Breast epithelium (tissue), 4 donors: ENCODE results near the gene NAPSA. TPM values are rescaled to one million over a fixed set of nuclear protein-coding genes. Genes with fewer than 3 reads are reported as not detected.
"Not testable (repeated sequence)": the region's sequence is repeated elsewhere in the genome, so short reads cannot be mapped to it uniquely, and the experiment has no call there.

Experiments
- DNase-seq, 2 donors: peaks; one replicate each; pipeline ENCODE4 v3.0.0-alpha.2; 2019; ENCODE audit warnings: low spot score in 2 of 2
- H3K27ac ChIP-seq, 2 donors: fragments of 200-600 bp; sonication (generic) in 1 of 2; one replicate each; pipeline ENCODE4 v1.5.1; 2016 to 2019; ENCODE audit warnings: mild to moderate bottlenecking in 1 of 2
- H3K27me3 ChIP-seq, 2 donors: fragments of 200-600 bp; sonication (generic) in 1 of 2; one replicate each; pipeline versions ENCODE4 v1.5.1 to v1.6.0; 2017 to 2019; ENCODE audit warnings: control low read depth in 1 of 2, mild to moderate bottlenecking in 1 of 2
- H3K36me3 ChIP-seq: fragments of 200-600 bp; one replicate; pipeline ENCODE4 v1.5.1; 2019
- H3K4me1 ChIP-seq, 2 donors: fragments of 200-600 bp; sonication (generic); one replicate each; pipeline ENCODE4 v1.5.1; 2016 to 2019; ENCODE audit warnings: control low read depth in 1 of 2
- H3K4me3 ChIP-seq, 3 donors: fragments of 200-600 bp; sonication (generic); 1 replicate in 2 of 3; 2 replicates in 1 of 3; pipeline ENCODE4 v1.5.1; 2016 to 2019; ENCODE audit warnings: mild to moderate bottlenecking in 3 of 3, moderate library complexity in 2 of 3
- H3K9me3 ChIP-seq, 2 donors: fragments of 200-600 bp; sonication (generic) in 1 of 2; one replicate each; pipeline ENCODE4 v1.5.1; 2016 to 2019; ENCODE audit warnings: control low read depth in 1 of 2
- CTCF ChIP-seq, 3 donors: fragments of 450-650 bp; IDR thresholded peaks; one replicate each; pipeline ENCODE4 v1.5.1; 2016 to 2017; ENCODE audit warnings: antibody characterized with exemption in 3 of 3, mild to moderate bottlenecking in 3 of 3, moderate library complexity in 3 of 3
- POLR2A ChIP-seq: fragments of 450-650 bp; IDR thresholded peaks from one replicate; pipeline ENCODE4 v1.6.1; 2016; ENCODE audit warnings: antibody characterized with exemption, mild to moderate bottlenecking, moderate library complexity
- POLR2AphosphoS5 ChIP-seq, 3 donors: sonication (generic); formaldehyde crosslinking; IDR thresholded peaks; one replicate each; pipeline ENCODE4 v1.6.1; 2017; ENCODE audit warnings: antibody characterized with exemption in 3 of 3
- intact Hi-C: fragments of 100-400 bp; cut with DNase I; formaldehyde crosslinking; loops from one replicate; pipeline ENCODE4 v1.15.1; 2023; ENCODE audit warnings: low total_unique reads
- total RNA-seq, 3 donors: library from RNA; depleted of rRNA; stranded (reverse); fragments of >200 nt; gene quantifications; one replicate each; pipeline ENCODE4 v1.1.0, GENCODE V29; 2016

NAPSA gene
- total RNA-seq, 3 donors from 2014 or later, result 0.80 to 1.8 (median 1.6) TPM

GRCh38 chr19:50357178-50358100, 8.0 kb downstream of the NAPSA start:
- H3K4me3 ChIP-seq, result peak overlapping the region; percentile 28 to 75 (median 59)
- H3K9me3 ChIP-seq, result no peaks in the 10 kb centered on the region
- H3K4me1 ChIP-seq, result no peaks in the 10 kb centered on the region
- DNase-seq, result peak; percentile 72 to 77
- H3K27ac ChIP-seq, result peak overlapping the region; percentile 90 to 92
- peak; percentile 84 to 95 (median 85) for TF ChIP-seq CTCF (IDR thresholded peaks at IDR 0.05)
- TF ChIP-seq POLR2A, result no peak
- peak in 2 of 3 donors; percentile 10 to 71 for TF ChIP-seq POLR2AphosphoS5 (IDR thresholded peaks at IDR 0.05)
- intact Hi-C loops, result loop anchor here (10.0 kb wide), 1 partner anchor 97 kb away; no protein-coding TSS in a partner anchor
- no peaks in the 10 kb centered on the region for H3K27me3 ChIP-seq
- H3K36me3 ChIP-seq, result no peaks in the 10 kb centered on the region

- no peaks in the 10 kb centered on the region for H3K4me1 ChIP-seq
- no peaks in the 10 kb centered on the region for H3K27me3 ChIP-seq
- no peak for DNase-seq
- TF ChIP-seq POLR2A, result no peak
- no peak for TF ChIP-seq CTCF (IDR thresholded peaks at IDR 0.05)
- TF ChIP-seq POLR2AphosphoS5 (IDR thresholded peaks at IDR 0.05), result no peak
- intact Hi-C loops, result loop anchor here (10.0 kb wide), 1 partner anchor 98 kb away; no protein-coding TSS in a partner anchor
- no peak overlapping the region for H3K27ac ChIP-seq
- H3K36me3 ChIP-seq, result no peaks in the 10 kb centered on the region
- H3K9me3 ChIP-seq, result no peaks in the 10 kb centered on the region
- peak overlapping the region in 1 of 3 donors; percentile 59 for H3K4me3 ChIP-seq
These were observed 8.7 kb downstream of the NAPSA start for GRCh38 chr19:50356691-50357177.

GRCh38 chr19:50353487-50353880, 12.0 kb downstream of the NAPSA start:
- not testable (repeated sequence) for H3K4me3 ChIP-seq, H3K4me1 ChIP-seq, H3K27me3 ChIP-seq, DNase-seq, H3K9me3 ChIP-seq, H3K27ac ChIP-seq, H3K36me3 ChIP-seq
- intact Hi-C loops, result loop anchor here (10.0 kb wide), 1 partner anchor 101 kb away; no protein-coding TSS in a partner anchor

- H3K27ac ChIP-seq, result no peak overlapping the region
- DNase-seq, result no peak
- H3K4me1 ChIP-seq, result no peaks in the 10 kb centered on the region
- no peaks in the 10 kb centered on the region for H3K9me3 ChIP-seq
- no peaks in the 10 kb centered on the region for H3K36me3 ChIP-seq
- no peaks in the 10 kb centered on the region for H3K27me3 ChIP-seq
- H3K4me3 ChIP-seq, result no peak overlapping the region
- intact Hi-C loops, result loop anchor here (10.0 kb wide), 1 partner anchor 103 kb away; no protein-coding TSS in a partner anchor
- TF ChIP-seq POLR2A (no peak), POLR2AphosphoS5 (IDR thresholded peaks at IDR 0.05) (no peak), CTCF (IDR thresholded peaks at IDR 0.05) (no peak)
These were observed 13.2 kb downstream of the NAPSA start for GRCh38 chr19:50352242-50352641.

GRCh38 chr19:50349277-50350057, 16.0 kb downstream of the NAPSA start:
- no peaks in the 10 kb centered on the region for H3K27me3 ChIP-seq
- TF ChIP-seq CTCF (IDR thresholded peaks at IDR 0.05), result no peak
- no peak for TF ChIP-seq POLR2AphosphoS5 (IDR thresholded peaks at IDR 0.05)
- TF ChIP-seq POLR2A, result no peak
- intact Hi-C loops, result loop anchor here (10.0 kb wide), 1 partner anchor 105 kb away; no protein-coding TSS in a partner anchor
- no peaks in the 10 kb centered on the region for H3K36me3 ChIP-seq
- DNase-seq, result no peak
- H3K4me1 ChIP-seq, result no peaks in the 10 kb centered on the region
- H3K4me3 ChIP-seq, result peak overlapping the region in 1 of 3 donors; percentile 8
- peak overlapping the region; percentile 21 to 71 for H3K27ac ChIP-seq
- H3K9me3 ChIP-seq, result peaks cover 6 to 9% of the 10 kb centered on the region in 2 donors

GRCh38 chr19:50347089-50347581, 18.3 kb downstream of the NAPSA start:
- H3K27ac ChIP-seq, H3K27me3 ChIP-seq, DNase-seq, H3K4me3 ChIP-seq, H3K36me3 ChIP-seq, intact Hi-C loops, H3K4me1 ChIP-seq: not testable (repeated sequence)
- H3K9me3 ChIP-seq, result peaks cover 11 to 12% of the 10 kb centered on the region in 2 donors
